WTC11 (cell line): Measurements from ENCODE around the gene KCNJ11. TPM values are rescaled to one million over a fixed set of nuclear protein-coding genes. Genes with fewer than 3 reads are reported as not detected.

Source experiments
- ATAC-seq: fragments of 200-7000 bp; cut with Tn5 transposase; 2 replicates; pipeline ENCODE4 v1.10.0; 2021; ENCODE audit warnings: mild to moderate bottlenecking, moderate library complexity
- CTCF ChIA-PET: fragments of 300-600 bp; sonication (Branson Sonifier 250); formaldehyde crosslinking; loops from one replicate; lab custom pipeline; 2021; ENCODE audit warnings: antibody characterized with exemption; lab: Charles Lee
- POLR2A ChIA-PET: fragments of 350-600 bp; sonication (Branson Sonifier 250); formaldehyde crosslinking; loops from one replicate; lab custom pipeline; 2021; ENCODE audit warnings: antibody characterized with exemption; lab: Charles Lee
- DNase-seq: peaks from one replicate; pipeline ENCODE4 v3.0.0; 2021; ENCODE audit warnings: low spot score
- H3K27ac Mint-ChIP-seq: 2 replicates; pipeline ENCODE4 v1.8.0; 2021; ENCODE audit warnings: mixed read lengths
- H3K27me3 Mint-ChIP-seq: 2 replicates; pipeline ENCODE4 v1.8.0; 2021; ENCODE audit warnings: low read depth, mild to moderate bottlenecking, moderate library complexity, mixed read lengths
- H3K36me3 Mint-ChIP-seq: 2 replicates; pipeline ENCODE4 v1.8.0; 2021; ENCODE audit warnings: mixed read lengths
- H3K4me1 Mint-ChIP-seq: 2 replicates; pipeline ENCODE4 v1.8.0; 2022; ENCODE audit warnings: mixed read lengths
- H3K4me3 Mint-ChIP-seq: 2 replicates; pipeline ENCODE4 v1.8.0; 2021; ENCODE audit warnings: mild to moderate bottlenecking, moderate library complexity, mixed read lengths
- H3K9me3 Mint-ChIP-seq: 2 replicates; pipeline ENCODE4 v1.8.0; 2021; ENCODE audit warnings: mixed read lengths
- ARID4B ChIP-seq: sonication (generic); formaldehyde crosslinking; IDR thresholded peaks from 2 replicates; pipeline ENCODE4 v1.8.0; 2023; ENCODE audit warnings: missing genetic modification reagents, mild to moderate bottlenecking, borderline replicate concordance
- ATF1 ChIP-seq: sonication (generic); formaldehyde crosslinking; IDR thresholded peaks from 2 replicates; pipeline ENCODE4 v1.8.1; 2023; ENCODE audit warnings: mild to moderate bottlenecking, moderate library complexity, missing genetic modification reagents
- ATF3 ChIP-seq: sonication (generic); formaldehyde crosslinking; conservative IDR thresholded peaks from 2 replicates; pipeline ENCODE4 v1.8.1; 2022; ENCODE audit warnings: mild to moderate bottlenecking, missing genetic modification reagents
- E2F4 ChIP-seq: sonication (generic); formaldehyde crosslinking; IDR thresholded peaks from 2 replicates; pipeline ENCODE4 v1.8.1; 2022; ENCODE audit warnings: low read depth, mild to moderate bottlenecking, moderate library complexity, missing genetic modification reagents, borderline replicate concordance
- ESRRA ChIP-seq: sonication (generic); formaldehyde crosslinking; IDR thresholded peaks from 2 replicates; pipeline ENCODE4 v1.8.1; 2022; ENCODE audit warnings: mild to moderate bottlenecking, missing genetic modification reagents, borderline replicate concordance
- IRF1 ChIP-seq: sonication (generic); formaldehyde crosslinking; IDR thresholded peaks from 2 replicates; pipeline ENCODE4 v1.8.0; 2023; ENCODE audit warnings: missing genetic modification reagents
- IRF2 ChIP-seq: sonication (generic); formaldehyde crosslinking; IDR thresholded peaks from 2 replicates; pipeline ENCODE4 v1.8.0; 2022; ENCODE audit warnings: low read depth, missing genetic modification reagents, borderline replicate concordance
- NFATC4 ChIP-seq: fragments of 250-450 bp; sonication (Bioruptor Pico); IDR thresholded peaks from 2 replicates; pipeline ENCODE4 v1.9.0; 2021; ENCODE audit warnings: mild to moderate bottlenecking
- OVOL2 ChIP-seq: fragments of 250-450 bp; sonication (Bioruptor Pico); IDR thresholded peaks from 2 replicates; pipeline ENCODE4 v1.9.0; 2021; ENCODE audit warnings: mild to moderate bottlenecking, borderline replicate concordance
- PRRX2 ChIP-seq: fragments of 250-450 bp; sonication (Bioruptor Pico); IDR thresholded peaks from 2 replicates; pipeline ENCODE4 v1.8.0; 2021; ENCODE audit warnings: mild to moderate bottlenecking
- RORB ChIP-seq: fragments of 250-450 bp; sonication (Bioruptor Pico); IDR thresholded peaks from 2 replicates; pipeline ENCODE4 v1.9.0; 2021; ENCODE audit warnings: mild to moderate bottlenecking
- SP1 ChIP-seq: sonication (generic); formaldehyde crosslinking; conservative IDR thresholded peaks from 2 replicates; pipeline ENCODE4 v1.8.1; 2022; ENCODE audit warnings: missing genetic modification reagents
- ZBTB43 ChIP-seq: sonication (generic); formaldehyde crosslinking; IDR thresholded peaks from 2 replicates; pipeline ENCODE4 v1.8.1; 2023; ENCODE audit warnings: mild to moderate bottlenecking, missing genetic modification reagents
- ZNF121 ChIP-seq: sonication (generic); formaldehyde crosslinking; IDR thresholded peaks from 2 replicates; pipeline ENCODE4 v1.8.0; 2023; ENCODE audit warnings: missing genetic modification reagents
- ZNF219 ChIP-seq: sonication (generic); formaldehyde crosslinking; IDR thresholded peaks from 2 replicates; pipeline ENCODE4 v1.8.0; 2023; ENCODE audit warnings: missing genetic modification reagents, mild to moderate bottlenecking, borderline replicate concordance
- ZNF416 ChIP-seq: fragments of 250-450 bp; sonication (Bioruptor Pico); IDR thresholded peaks from 2 replicates; pipeline ENCODE4 v1.9.0; 2021; ENCODE audit warnings: mild to moderate bottlenecking, inconsistent platforms
- ZNF512 ChIP-seq: sonication (generic); formaldehyde crosslinking; IDR thresholded peaks from 2 replicates; pipeline ENCODE4 v1.8.1; 2022; ENCODE audit warnings: missing genetic modification reagents, borderline replicate concordance
- ZNF532 ChIP-seq: fragments of 250-450 bp; sonication (Bioruptor Pico); IDR thresholded peaks from 2 replicates; pipeline ENCODE4 v1.9.0; 2021; ENCODE audit warnings: mild to moderate bottlenecking, borderline replicate concordance
- ZNF671 ChIP-seq: fragments of 250-450 bp; sonication (Bioruptor Pico); IDR thresholded peaks from 2 replicates; pipeline ENCODE4 v1.8.0; 2021; ENCODE audit warnings: mild to moderate bottlenecking
- ZSCAN18 ChIP-seq: fragments of 250-450 bp; sonication (Bioruptor Pico); IDR thresholded peaks from 2 replicates; pipeline ENCODE4 v2.1.2; 2022; ENCODE audit warnings: mild to moderate bottlenecking, moderate library complexity
- total RNA-seq: library from RNA; stranded (reverse); gene quantifications from 3 replicates; pipeline ENCODE4 v1.2.3, GENCODE V29; 2021

KCNJ11 gene
- total RNA-seq, 1 experiment from 2014 or later: 8.2 TPM

GRCh38 chr11:17368551-17368950 lies 19.9 kb downstream of the KCNJ11 start (continued):
- TF ChIP-seq ESRRA (CRISPR knock-in tag) (no peak), RORB (CRISPR knock-in tag) (no peak), NFATC4 (CRISPR knock-in tag) (no peak), ZNF219 (CRISPR knock-in tag) (no peak), SP1 (CRISPR knock-in tag) (no peak), E2F4 (no peak), ZBTB43 (CRISPR knock-in tag) (no peak), IRF2 (no peak), ZNF671 (CRISPR knock-in tag) (no peak), ZNF416 (CRISPR knock-in tag) (no peak), ATF1 (no peak), ZNF121 (CRISPR knock-in tag) (no peak), ZNF512 (CRISPR knock-in tag) (no peak), ZSCAN18 (CRISPR knock-in tag) (no peak)

GRCh38 chr11:17366495-17366894 lies 22.0 kb downstream of the KCNJ11 start:
- no peak for ATAC-seq
- no peaks in the 10 kb centered on the region for H3K4me1 Mint-ChIP-seq
- ChIA-PET POLR2A (no interaction called here), CTCF (interaction anchor here (1.7 to 2.2 kb wide), 2 partner anchors 12 to 161 kb away, joined by 5 to 13 read pairs; no protein-coding TSS in a partner anchor)
- H3K9me3 Mint-ChIP-seq: peaks cover 36% of the 10 kb centered on the region
- H3K27ac Mint-ChIP-seq: no peak overlapping the region
- DNase-seq: no peak
- peaks cover 23% of the 10 kb centered on the region for H3K27me3 Mint-ChIP-seq
- H3K36me3 Mint-ChIP-seq: peaks cover 38% of the 10 kb centered on the region
- no peak overlapping the region for H3K4me3 Mint-ChIP-seq
- TF ChIP-seq OVOL2 (CRISPR knock-in tag) (no peak), IRF1 (no peak), PRRX2 (CRISPR knock-in tag) (no peak), ZNF219 (CRISPR knock-in tag) (no peak), ZNF532 (no peak), SP1 (CRISPR knock-in tag) (no peak), ARID4B (no peak), ZSCAN18 (CRISPR knock-in tag) (no peak), ATF3 (CRISPR knock-in tag) (no peak), ATF1 (no peak)
